Measurements from ENCODE around the gene OBP2B. TPM values are rescaled to one million over a fixed set of nuclear protein-coding genes. Genes with fewer than 3 reads are reported as not detected.
A peak's percentile ranks its signal among the peaks of the same experiment; 100 is the strongest.

The OBP2B gene
- total RNA-seq, 2 experiments from 2014 or later = not detected

- CTCF ChIA-PET = interaction anchor here (0.8 to 3.6 kb wide), 2 partner anchors 16 to 180 kb away, joined by 4 to 16 read pairs; no protein-coding TSS in a partner anchor
- Mint-ChIP-seq H3K4me3 (no peak overlapping the region), H3K27ac (no peak overlapping the region), H3K36me3 (no peaks in the 10 kb centered on the region), H3K4me1 (ENCODE audit: low read depth) (peaks cover 2% of the 10 kb centered on the region), H3K9me3 (no peaks in the 10 kb centered on the region), H3K27me3 (peaks cover 13% of the 10 kb centered on the region)
- no peak for DNase-seq
- POLR2A ChIA-PET = no interaction called here
- intact Hi-C loops (cut with micrococcal nuclease) = no loop called here
Measured at GRCh38 chr9:133202145-133202513, 6.9 kb downstream of the OBP2B start.

- Mint-ChIP-seq H3K36me3 (no peaks in the 10 kb centered on the region), H3K9me3 (no peaks in the 10 kb centered on the region), H3K27me3 (peaks cover 13% of the 10 kb centered on the region), H3K4me1 (ENCODE audit: low read depth) (peaks cover 2% of the 10 kb centered on the region), H3K27ac (no peak overlapping the region), H3K4me3 (no peak overlapping the region)
- ChIA-PET CTCF (interaction anchor here (3.6 kb wide), 1 partner anchor 15 kb away, joined by 16 read pairs; no protein-coding TSS in a partner anchor), POLR2A (no interaction called here)
- intact Hi-C loops (cut with micrococcal nuclease) = no loop called here
- no peak for DNase-seq
Measured at GRCh38 chr9:133201424-133202144, 7.5 kb downstream of the OBP2B start.

- peaks cover 12% of the 10 kb centered on the region for H3K27me3 Mint-ChIP-seq
- no peak overlapping the region for H3K27ac Mint-ChIP-seq
- no peak for DNase-seq
- POLR2A ChIA-PET = no interaction called here
- CTCF ChIA-PET = interaction anchor here (3.6 kb wide), 1 partner anchor 14 kb away, joined by 16 read pairs; no protein-coding TSS in a partner anchor
- peaks cover 2% of the 10 kb centered on the region for H3K4me1 Mint-ChIP-seq (ENCODE audit: low read depth)
- intact Hi-C loops (cut with micrococcal nuclease) = no loop called here
- H3K9me3 Mint-ChIP-seq = no peaks in the 10 kb centered on the region
- no peaks in the 10 kb centered on the region for H3K36me3 Mint-ChIP-seq
- H3K4me3 Mint-ChIP-seq = no peak overlapping the region
Measured at GRCh38 chr9:133200631-133201030, 8.4 kb downstream of the OBP2B start.

GRCh38 chr9:133199648-133200321 is 9.3 kb downstream of the OBP2B start:
- Mint-ChIP-seq H3K9me3 (no peaks in the 10 kb centered on the region), H3K4me1 (ENCODE audit: low read depth) (peaks cover 2% of the 10 kb centered on the region), H3K4me3 (peak overlapping the region; percentile 63), H3K36me3 (no peaks in the 10 kb centered on the region), H3K27ac (no peak overlapping the region), H3K27me3 (peaks cover 18% of the 10 kb centered on the region)
- ChIA-PET POLR2A (no interaction called here), CTCF (interaction anchor here (3.6 kb wide), 1 partner anchor 14 kb away, joined by 16 read pairs; no protein-coding TSS in a partner anchor)
- peak; percentile 56 for DNase-seq
- intact Hi-C loops (cut with micrococcal nuclease) = no loop called here

- Mint-ChIP-seq H3K27me3 (peaks cover 19% of the 10 kb centered on the region), H3K27ac (no peak overlapping the region), H3K36me3 (no peaks in the 10 kb centered on the region), H3K4me3 (no peak overlapping the region), H3K4me1 (ENCODE audit: low read depth) (peaks cover 1% of the 10 kb centered on the region), H3K9me3 (no peaks in the 10 kb centered on the region)
- ChIA-PET CTCF (no interaction called here), POLR2A (no interaction called here)
- DNase-seq = no peak
- intact Hi-C loops (cut with micrococcal nuclease) = no loop called here
Measured at GRCh38 chr9:133195029-133195428, 14.0 kb downstream of the OBP2B start.

GRCh38 chr9:133194597-133194996 is 14.5 kb downstream of the OBP2B start:
- CTCF ChIA-PET = no interaction called here
- H3K4me1 Mint-ChIP-seq (ENCODE audit: low read depth) = no peaks in the 10 kb centered on the region
- H3K27ac Mint-ChIP-seq = no peak overlapping the region

GRCh38 chr9:133191989-133192388 is 17.1 kb downstream of the OBP2B start:
- Mint-ChIP-seq H3K36me3 (no peaks in the 10 kb centered on the region), H3K4me3 (no peak overlapping the region), H3K9me3 (no peaks in the 10 kb centered on the region), H3K27ac (no peak overlapping the region), H3K27me3 (peaks cover 21% of the 10 kb centered on the region), H3K4me1 (ENCODE audit: low read depth) (no peaks in the 10 kb centered on the region)
- CTCF ChIA-PET = no interaction called here
- DNase-seq = no peak
- intact Hi-C loops (cut with micrococcal nuclease) = no loop called here
- POLR2A ChIA-PET = no interaction called here

More at GRCh38 chr9:133194597-133194996, 14.5 kb downstream of the OBP2B start:
- no peaks in the 10 kb centered on the region for H3K9me3 Mint-ChIP-seq
- no peak for DNase-seq
- H3K4me3 Mint-ChIP-seq = no peak overlapping the region
- POLR2A ChIA-PET = no interaction called here
- peaks cover 17% of the 10 kb centered on the region for H3K27me3 Mint-ChIP-seq
- no peaks in the 10 kb centered on the region for H3K36me3 Mint-ChIP-seq
- intact Hi-C loops (cut with micrococcal nuclease) = no loop called here

- CTCF ChIA-PET = interaction anchor here (0.9 to 1.8 kb wide), 4 partner anchors 8 to 296 kb away, joined by 3 to 6 read pairs (median 4); no protein-coding TSS in a partner anchor
- Mint-ChIP-seq H3K36me3 (no peaks in the 10 kb centered on the region), H3K4me1 (ENCODE audit: low read depth) (peaks cover 8% of the 10 kb centered on the region), H3K9me3 (no peaks in the 10 kb centered on the region), H3K27ac (no peak overlapping the region), H3K27me3 (peaks cover 19% of the 10 kb centered on the region), H3K4me3 (no peak overlapping the region)
- peak; percentile 5 for DNase-seq
- intact Hi-C loops (cut with micrococcal nuclease) = loop anchor here (5.0 to 10.0 kb wide), 2 partner anchors 157 to 215 kb away; partner anchors contain the start of genes MED22 and RPL7A
- POLR2A ChIA-PET = no interaction called here
Measured at GRCh38 chr9:133189826-133190225, 19.2 kb downstream of the OBP2B start.

- Mint-ChIP-seq H3K4me3 (no peak overlapping the region), H3K9me3 (no peaks in the 10 kb centered on the region), H3K36me3 (no peaks in the 10 kb centered on the region), H3K27me3 (peaks cover 16% of the 10 kb centered on the region), H3K27ac (no peak overlapping the region), H3K4me1 (ENCODE audit: low read depth) (peaks cover 14% of the 10 kb centered on the region)
- DNase-seq = peak; percentile 1
- POLR2A ChIA-PET = no interaction called here
- CTCF ChIA-PET = interaction anchor here (1.1 to 3.2 kb wide), 5 partner anchors 9 to 167 kb away, joined by 5 to 20 read pairs (median 6); no protein-coding TSS in a partner anchor
- intact Hi-C loops (cut with micrococcal nuclease) = loop anchor here (5.0 to 10.0 kb wide), 2 partner anchors 158 to 216 kb away; partner anchors contain the start of genes MED22 and RPL7A
Measured at GRCh38 chr9:133188843-133189180, 20.2 kb downstream of the OBP2B start.

GRCh38 chr9:133188006-133188842 is 20.8 kb downstream of the OBP2B start:
- ChIA-PET POLR2A (no interaction called here), CTCF (interaction anchor here (0.9 to 3.4 kb wide), 10 partner anchors 8 to 297 kb away, joined by 3 to 40 read pairs (median 6); no protein-coding TSS in a partner anchor)
- H3K27me3 Mint-ChIP-seq = peaks cover 20% of the 10 kb centered on the region
- DNase-seq = peak; percentile 9
- no peak overlapping the region for H3K27ac Mint-ChIP-seq
- H3K4me3 Mint-ChIP-seq = no peak overlapping the region
- H3K36me3 Mint-ChIP-seq = no peaks in the 10 kb centered on the region
- H3K9me3 Mint-ChIP-seq = no peaks in the 10 kb centered on the region
- intact Hi-C loops (cut with micrococcal nuclease) = loop anchor here (5.0 to 10.0 kb wide), 2 partner anchors 159 to 217 kb away; partner anchors contain the start of genes MED22 and RPL7A
- H3K4me1 Mint-ChIP-seq (ENCODE audit: low read depth) = peaks cover 17% of the 10 kb centered on the region

GRCh38 chr9:133187561-133188005 is 21.5 kb downstream of the OBP2B start:
- Mint-ChIP-seq H3K9me3 (no peaks in the 10 kb centered on the region), H3K4me1 (ENCODE audit: low read depth) (peaks cover 20% of the 10 kb centered on the region), H3K27ac (no peak overlapping the region), H3K4me3 (no peak overlapping the region), H3K27me3 (peaks cover 22% of the 10 kb centered on the region), H3K36me3 (no peaks in the 10 kb centered on the region)
- intact Hi-C loops (cut with micrococcal nuclease) = loop anchor here (2.0 to 10.0 kb wide), 4 partner anchors 51 to 299 kb away; partner anchors contain the start of genes MED22 and RPL7A
- POLR2A ChIA-PET = no interaction called here
- peak; percentile 0 for DNase-seq
- CTCF ChIA-PET = interaction anchor here (0.6 to 3.4 kb wide), 15 partner anchors 10 to 298 kb away, joined by 3 to 40 read pairs (median 7); no protein-coding TSS in a partner anchor

Measured in activated CD4-positive, alpha-beta memory T cell treated with anti-CD3 and anti-CD28 coated beads for 36 hours (primary cell).